Measurements from ENCODE around the gene ZDHHC7.

Gene ZDHHC7

GRCh38 chr16:84931107-84931494, 80.2 kb downstream of the ZDHHC7 start:
- TF ChIP-seq ESRRG (CRISPR knock-in tag; IDR thresholded peaks at IDR 0.05) (no peak), GLIS3 (CRISPR knock-in tag; IDR thresholded peaks at IDR 0.05) (no peak), CREB5 (CRISPR knock-in tag; IDR thresholded peaks at IDR 0.05; ENCODE audit: low read depth) (no peak), SNAI2 (CRISPR knock-in tag; IDR thresholded peaks at IDR 0.05) (no peak), TOX (CRISPR knock-in tag; IDR thresholded peaks at IDR 0.05; ENCODE audit: borderline replicate concordance) (no peak), ZC3H10 (CRISPR knock-in tag; IDR thresholded peaks at IDR 0.05) (no peak), ZFP3 (CRISPR knock-in tag; IDR thresholded peaks at IDR 0.05) (no peak), ISL1 (CRISPR knock-in tag; IDR thresholded peaks at IDR 0.05) (no peak), ZNF8 (CRISPR knock-in tag; IDR thresholded peaks at IDR 0.05) (no peak), ZNF565 (CRISPR knock-in tag; conservative IDR thresholded peaks at IDR 0.05; ENCODE audit: low read depth) (no peak), ZFP30 (CRISPR knock-in tag; IDR thresholded peaks at IDR 0.05) (no peak), RARB (CRISPR knock-in tag; IDR thresholded peaks at IDR 0.05) (no peak), ARNTL (CRISPR knock-in tag; IDR thresholded peaks at IDR 0.05; ENCODE audit: borderline replicate concordance, low read depth) (no peak), OSR1 (CRISPR knock-in tag; IDR thresholded peaks at IDR 0.05) (no peak), TSHZ2 (CRISPR knock-in tag; IDR thresholded peaks at IDR 0.05) (no peak), ZNF70 (CRISPR knock-in tag; IDR thresholded peaks at IDR 0.05) (no peak), CSDC2 (CRISPR knock-in tag; IDR thresholded peaks at IDR 0.05) (no peak)
- TF ChIP-seq, protein P1, sequence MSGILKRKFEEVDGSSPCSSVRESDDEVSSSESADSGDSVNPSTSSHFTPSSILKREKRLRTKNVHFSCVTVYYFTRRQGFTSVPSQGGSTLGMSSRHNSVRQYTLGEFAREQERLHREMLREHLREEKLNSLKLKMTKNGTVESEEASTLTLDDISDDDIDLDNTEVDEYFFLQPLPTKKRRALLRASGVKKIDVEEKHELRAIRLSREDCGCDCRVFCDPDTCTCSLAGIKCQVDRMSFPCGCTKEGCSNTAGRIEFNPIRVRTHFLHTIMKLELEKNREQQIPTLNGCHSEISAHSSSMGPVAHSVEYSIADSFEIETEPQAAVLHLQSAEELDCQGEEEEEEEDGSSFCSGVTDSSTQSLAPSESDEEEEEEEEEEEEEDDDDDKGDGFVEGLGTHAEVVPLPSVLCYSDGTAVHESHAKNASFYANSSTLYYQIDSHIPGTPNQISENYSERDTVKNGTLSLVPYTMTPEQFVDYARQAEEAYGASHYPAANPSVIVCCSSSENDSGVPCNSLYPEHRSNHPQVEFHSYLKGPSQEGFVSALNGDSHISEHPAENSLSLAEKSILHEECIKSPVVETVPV (CRISPR knock-in tag; IDR thresholded peaks at IDR 0.05) = no peak
- ATAC-seq = no peak

- ATAC-seq = no peak
- no peak for TF ChIP-seq BACH2 (CRISPR knock-in tag; IDR thresholded peaks at IDR 0.05; ENCODE audit: borderline replicate concordance)
- TF ChIP-seq ZNF565 (CRISPR knock-in tag; conservative IDR thresholded peaks at IDR 0.05; ENCODE audit: low read depth) = no peak
These were observed 80.8 kb downstream of the ZDHHC7 start for GRCh38 chr16:84930298-84931106.

- no peak for TF ChIP-seq TSHZ2 (CRISPR knock-in tag; IDR thresholded peaks at IDR 0.05)
- TF ChIP-seq ZNF8 (CRISPR knock-in tag; IDR thresholded peaks at IDR 0.05) = no peak
- no peak for TF ChIP-seq ZNF70 (CRISPR knock-in tag; IDR thresholded peaks at IDR 0.05)
- TF ChIP-seq, protein P2, sequence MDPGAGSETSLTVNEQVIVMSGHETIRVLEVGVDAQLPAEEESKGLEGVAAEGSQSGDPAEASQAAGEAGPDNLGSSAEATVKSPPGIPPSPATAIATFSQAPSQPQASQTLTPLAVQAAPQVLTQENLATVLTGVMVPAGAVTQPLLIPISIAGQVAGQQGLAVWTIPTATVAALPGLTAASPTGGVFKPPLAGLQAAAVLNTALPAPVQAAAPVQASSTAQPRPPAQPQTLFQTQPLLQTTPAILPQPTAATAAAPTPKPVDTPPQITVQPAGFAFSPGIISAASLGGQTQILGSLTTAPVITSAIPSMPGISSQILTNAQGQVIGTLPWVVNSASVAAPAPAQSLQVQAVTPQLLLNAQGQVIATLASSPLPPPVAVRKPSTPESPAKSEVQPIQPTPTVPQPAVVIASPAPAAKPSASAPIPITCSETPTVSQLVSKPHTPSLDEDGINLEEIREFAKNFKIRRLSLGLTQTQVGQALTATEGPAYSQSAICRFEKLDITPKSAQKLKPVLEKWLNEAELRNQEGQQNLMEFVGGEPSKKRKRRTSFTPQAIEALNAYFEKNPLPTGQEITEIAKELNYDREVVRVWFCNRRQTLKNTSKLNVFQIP (CRISPR knock-in tag; IDR thresholded peaks at IDR 0.05; ENCODE audit: borderline replicate concordance, low read depth) = no peak
- TF ChIP-seq ISL1 (CRISPR knock-in tag; IDR thresholded peaks at IDR 0.05) = no peak
- no peak for TF ChIP-seq CSDC2 (CRISPR knock-in tag; IDR thresholded peaks at IDR 0.05)
These were observed 81.7 kb downstream of the ZDHHC7 start for GRCh38 chr16:84929421-84930297.

More at GRCh38 chr16:84929421-84930297, 81.7 kb downstream of the ZDHHC7 start:
- no peak for ATAC-seq
